GM21529 (cell line): ENCODE data around the gene MEX3A.
"Not testable (repeated sequence)": the region's sequence is repeated elsewhere in the genome, so short reads cannot be mapped to it uniquely, and the experiment has no call there.

Source experiments
- ATAC-seq: cut with Tn5 transposase; IDR thresholded peaks from one replicate; pipeline ENCODE4 v1.9.1; 2021; ENCODE audit not compliant: unreplicated experiment

MEX3A gene

DNA sequence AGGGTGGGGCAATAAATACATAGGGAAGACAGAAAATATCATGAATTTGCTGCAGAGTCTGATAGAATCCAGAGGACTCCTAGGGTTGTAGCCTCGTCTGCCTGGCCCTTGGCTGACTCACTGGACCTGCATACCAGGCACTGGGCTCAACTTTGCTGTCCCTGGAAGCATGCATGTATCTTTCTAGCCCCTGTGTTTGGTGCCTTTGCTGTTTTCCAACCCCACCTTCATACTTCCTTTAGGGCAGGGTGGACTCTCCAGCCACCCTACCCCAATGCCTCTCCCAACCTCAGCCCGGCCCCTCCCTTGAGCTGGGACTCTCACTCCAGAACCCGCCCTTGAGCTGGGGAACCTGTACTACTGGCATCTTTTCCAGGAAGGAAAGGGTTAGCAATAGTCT, 20.1 kb downstream of the MEX3A start:
- ATAC-seq, result no peak

GRCh38 chr1:156060937-156061636, 21.2 kb downstream of the MEX3A start, which contains the start of gene RAB25:
RAB25 (plus strand) TSS chr1:156061160; CDS start chr1:156061401, 241 bp downstream.
- ATAC-seq, result no peak

- no peak for ATAC-seq
Measured at GRCh38 chr1:156056326-156056849, 25.9 kb downstream of the MEX3A start.

DNA sequence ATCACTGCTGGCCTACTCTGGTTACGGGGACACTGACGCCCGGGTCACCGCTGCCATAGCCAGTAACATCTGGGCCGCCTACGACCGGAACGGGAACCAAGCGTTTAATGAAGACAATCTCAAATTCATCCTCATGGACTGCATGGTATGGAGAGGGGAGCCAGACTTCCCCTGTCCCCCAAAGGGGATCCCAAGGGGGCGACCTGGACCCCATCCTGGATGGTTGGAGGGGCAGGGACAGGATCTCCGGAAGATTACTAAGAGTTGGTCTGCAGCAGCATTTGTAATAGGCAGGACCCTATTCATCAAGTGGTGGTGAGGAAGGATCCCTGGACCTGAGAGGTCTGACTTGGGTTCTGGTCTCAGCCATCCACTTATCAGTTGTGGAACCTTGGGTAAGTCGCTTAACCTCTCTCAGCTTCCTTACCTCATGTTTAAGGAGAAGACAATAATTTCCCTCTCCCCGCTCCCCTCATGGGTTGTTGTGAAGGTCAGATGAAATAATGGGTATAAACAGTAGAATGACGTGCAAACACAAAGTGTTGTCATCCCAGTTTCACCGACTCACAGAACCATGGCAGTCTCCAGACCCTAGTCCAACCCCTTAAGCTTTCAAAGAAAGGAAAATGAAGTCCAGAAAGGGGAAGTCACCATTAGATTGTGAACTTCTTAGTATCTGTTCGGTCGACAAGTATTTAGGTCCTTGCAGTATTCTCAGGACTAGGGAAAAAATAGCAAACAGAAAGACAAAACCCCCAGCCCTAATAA, 26.8 kb downstream of the MEX3A start:
- ATAC-seq, result no peak

- peak; percentile 76 for ATAC-seq
Measured at GRCh38 chr1:156054500-156055280, 27.6 kb downstream of the MEX3A start, which contains the start of gene LAMTOR2. LAMTOR2 (plus strand) TSS chr1:156054782; CDS start chr1:156054890, 108 bp downstream.

DNA sequence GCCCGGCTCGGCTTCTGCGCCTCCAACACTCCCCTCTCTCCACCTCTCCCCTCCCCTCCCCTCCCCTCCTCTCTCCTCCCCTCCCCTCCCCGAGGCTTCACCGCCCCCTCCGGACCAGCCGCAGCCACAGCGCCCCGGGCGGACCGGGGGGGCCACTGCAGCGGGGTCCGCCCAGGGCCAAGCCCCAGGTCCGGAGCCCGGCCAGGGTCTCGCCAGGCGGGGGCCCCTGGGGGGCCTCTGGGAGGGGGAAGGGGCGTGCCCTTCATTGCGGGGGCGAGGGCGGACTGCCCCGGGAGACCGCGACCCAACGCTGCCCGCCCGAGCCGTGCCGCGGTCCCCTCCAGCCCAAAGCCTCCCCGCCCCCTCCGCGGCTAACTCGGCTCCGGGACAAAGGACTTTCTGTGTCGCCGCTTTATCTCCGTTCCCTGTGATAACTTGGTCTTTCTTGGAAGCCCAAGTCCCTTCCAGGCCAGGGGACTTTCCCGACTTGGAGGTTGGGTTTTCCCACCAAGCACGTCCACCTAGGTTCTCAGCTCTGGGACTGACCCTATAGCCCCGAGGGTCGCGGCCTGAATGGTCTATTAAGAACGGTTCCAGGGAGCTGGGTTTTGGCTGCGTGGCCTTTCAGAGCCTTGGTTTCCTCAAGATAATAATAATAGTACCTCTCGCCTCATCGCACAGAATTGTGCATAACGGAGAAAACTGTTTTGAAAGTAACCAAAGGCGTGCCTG, 28.3 kb downstream of the MEX3A start, which contains the start of gene UBQLN4:
UBQLN4 (minus strand) TSS at position 31 of the 732 bp plus-strand sequence. CDS start 97 bp downstream, outside the sequence.
- ATAC-seq, result peak; percentile 50

GRCh38 chr1:156052862-156053767, 29.1 kb downstream of the MEX3A start:
- ATAC-seq, result peak; percentile 29

DNA sequence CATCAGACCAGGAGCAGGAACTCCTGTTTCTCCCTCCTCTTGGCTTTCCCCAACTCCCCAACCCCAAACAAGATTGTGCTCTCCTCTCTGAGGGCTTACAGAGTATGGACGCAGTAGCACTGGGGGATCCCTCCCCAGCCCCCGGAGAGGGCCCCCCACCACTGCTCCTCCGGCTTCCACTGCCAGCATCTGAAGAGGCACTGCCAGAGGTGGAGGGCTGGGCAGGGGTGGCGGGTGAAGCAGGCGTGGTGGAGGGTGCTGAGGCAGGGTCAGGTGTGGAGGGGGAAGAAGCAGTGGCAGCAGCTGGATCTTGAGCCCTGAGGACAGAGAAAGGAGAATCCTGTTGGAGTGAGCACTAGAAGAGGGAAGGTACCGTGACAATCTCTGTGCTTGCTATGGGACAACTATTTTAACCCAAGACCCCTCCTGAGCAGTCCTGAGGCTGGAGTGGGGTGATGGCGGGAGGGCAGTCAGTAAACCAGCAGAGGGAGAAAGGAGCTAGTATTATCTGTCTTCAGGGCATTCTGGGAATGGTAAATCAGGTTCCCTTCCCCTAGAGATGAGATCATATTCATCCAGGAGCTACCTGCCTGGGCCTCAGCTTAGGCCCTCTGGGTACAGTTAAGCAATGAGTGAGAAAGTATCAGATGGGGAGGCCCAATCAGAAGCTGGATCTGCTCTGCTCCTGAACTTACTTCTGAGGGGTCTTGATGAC, 31.1 kb downstream of the MEX3A start:
- no peak for ATAC-seq

DNA sequence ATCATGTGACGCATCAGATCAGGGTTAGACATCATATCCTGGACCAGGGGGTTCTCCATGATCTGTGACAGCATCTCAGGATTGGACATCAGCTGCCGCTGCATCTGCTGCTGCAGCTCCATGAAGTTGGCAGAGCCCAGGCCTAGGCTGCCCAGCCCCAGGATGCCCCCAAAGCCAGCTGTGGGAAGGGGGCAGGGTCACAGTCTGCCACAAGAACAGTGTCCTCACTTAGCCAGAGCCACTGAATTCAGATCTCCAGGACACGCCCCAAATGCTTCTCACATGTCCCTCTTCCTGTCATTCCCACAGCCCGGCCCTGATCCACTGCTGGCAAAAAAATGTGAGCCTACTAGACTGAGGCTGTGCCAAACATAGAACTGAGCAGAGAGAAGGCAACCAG, 31.9 kb downstream of the MEX3A start:
- ATAC-seq, result no peak

GRCh38 chr1:156048663-156049258, 33.5 kb downstream of the MEX3A start:
- ATAC-seq, result no peak

DNA sequence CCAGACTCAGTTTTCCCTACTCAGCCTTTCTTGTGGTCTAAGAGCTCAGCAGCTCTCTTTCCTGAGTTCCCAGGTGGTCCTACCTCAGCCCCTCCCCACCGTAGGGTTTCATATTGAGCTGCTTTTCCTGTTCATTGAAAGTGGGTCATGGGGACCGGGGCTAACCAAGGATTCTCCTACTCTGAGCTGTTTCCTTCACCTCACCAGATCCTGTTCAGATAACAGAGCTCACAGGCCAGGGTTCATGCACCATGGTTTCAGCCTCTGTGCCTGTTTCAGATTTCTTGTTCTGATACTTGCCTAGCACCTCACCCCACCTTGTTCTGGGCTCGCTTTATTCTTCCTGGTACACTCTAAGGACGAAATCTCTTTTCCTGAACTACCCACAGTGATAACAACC, 37.2 kb downstream of the MEX3A start:
- no peak for ATAC-seq

GRCh38 chr1:156042828-156043227, 39.4 kb downstream of the MEX3A start:
- ATAC-seq, result no peak

DNA sequence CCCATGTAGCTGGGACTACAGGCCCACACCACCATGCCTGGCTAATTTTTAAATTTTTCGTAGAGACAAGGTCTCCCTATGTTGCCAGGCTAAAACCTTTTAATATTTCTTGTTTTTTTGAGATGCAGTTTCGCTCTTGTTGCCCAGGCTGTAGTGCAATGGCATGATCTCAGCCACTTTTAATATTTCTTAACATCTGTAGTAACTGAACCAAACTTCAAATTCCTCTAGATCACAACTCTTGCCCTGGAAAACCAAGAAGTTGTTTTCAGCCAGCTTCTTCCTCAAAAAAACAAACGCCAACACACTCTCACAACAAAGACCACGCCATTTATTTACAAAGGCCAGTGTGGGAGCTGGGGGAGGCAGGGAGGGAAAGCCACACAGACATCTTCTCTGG, 47.3 kb downstream of the MEX3A start:
- not testable (repeated sequence) for ATAC-seq

DNA sequence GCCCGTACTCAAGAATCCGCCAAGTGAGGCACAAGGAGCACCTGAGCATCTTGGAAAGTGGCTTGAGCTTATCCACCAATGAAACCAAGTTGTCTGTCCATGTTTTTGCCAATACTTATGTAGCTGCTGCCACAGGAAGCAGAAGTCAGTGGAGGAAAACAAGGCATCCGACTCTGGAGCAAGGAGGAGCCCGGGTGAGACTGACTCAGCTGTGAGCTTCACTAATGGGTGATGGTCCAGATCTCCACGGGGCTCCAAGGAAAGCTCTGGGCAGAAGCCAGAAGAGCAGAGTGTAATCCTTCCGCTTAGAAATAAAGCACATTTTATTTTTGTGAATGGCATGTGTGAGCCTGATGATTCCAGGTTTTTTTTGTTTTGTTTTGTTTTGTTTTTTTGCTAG, 49.3 kb downstream of the MEX3A start:
- ATAC-seq, result no peak

DNA sequence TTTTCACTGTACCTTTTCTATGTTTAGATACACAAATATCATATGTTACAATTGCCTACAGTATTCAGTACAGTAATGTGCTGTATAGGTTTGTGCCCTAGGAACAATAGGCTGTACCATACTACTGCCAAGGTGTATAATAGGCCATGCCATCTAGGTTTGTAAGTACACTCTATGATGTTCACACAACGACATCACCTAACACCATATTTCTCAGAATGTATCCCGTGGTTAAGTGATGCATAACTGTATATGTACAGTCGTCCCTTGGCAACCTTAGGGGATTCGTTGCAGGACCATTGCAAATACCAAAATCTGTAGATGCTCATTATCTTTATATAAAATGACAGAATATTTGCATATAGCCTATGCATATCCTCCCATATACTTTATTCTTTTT, 55.7 kb downstream of the MEX3A start:
- ATAC-seq, result no peak

DNA sequence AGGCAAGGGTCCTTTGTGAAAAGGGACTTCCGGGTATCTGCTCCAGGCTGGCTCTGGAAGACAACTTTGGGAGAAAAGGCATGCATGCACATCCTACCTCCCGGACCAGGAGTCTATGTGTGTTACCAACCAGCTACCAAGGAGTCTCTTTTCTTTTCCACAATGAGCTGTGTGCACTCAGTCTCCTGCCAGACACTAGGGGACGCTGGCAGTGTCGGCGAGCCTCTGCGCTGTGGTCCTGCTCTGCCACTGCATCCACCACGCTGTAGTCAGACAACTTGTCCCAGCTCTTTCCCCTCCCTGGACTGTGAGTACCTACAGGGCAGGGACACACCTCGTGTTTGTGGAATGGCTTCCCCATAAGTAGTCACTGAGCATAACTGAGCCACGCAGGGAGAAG, 56.4 kb downstream of the MEX3A start:
- no peak for ATAC-seq

DNA sequence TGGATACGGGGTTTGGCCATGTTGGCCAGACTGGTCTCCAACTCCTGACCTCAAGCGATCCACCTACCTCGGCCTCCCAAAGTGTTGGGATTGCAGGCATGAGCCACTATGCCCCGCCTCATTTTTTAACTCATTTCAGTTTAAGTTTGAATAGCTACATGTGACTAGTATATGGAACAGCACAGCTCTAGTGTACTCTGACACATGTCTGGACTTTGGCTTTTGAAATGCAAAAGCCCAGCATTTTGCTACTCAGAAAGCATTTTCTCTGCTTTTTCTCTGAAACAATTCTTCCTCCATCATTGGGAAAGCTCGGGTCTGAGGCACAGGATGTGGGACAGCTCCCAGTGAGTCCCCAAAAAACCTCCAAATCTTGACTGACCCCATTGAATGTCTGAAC, 57.5 kb downstream of the MEX3A start:
- no peak for ATAC-seq
